DND-41 (cell line): ENCODE results near the gene HOOK2.
"Not testable (repeated sequence)": the region's sequence is repeated elsewhere in the genome, so short reads cannot be mapped to it uniquely, and the experiment has no call there.

Source experiments
- ATAC-seq: fragments of 200-7000 bp; cut with Tn5 transposase; 3 replicates; pipeline ENCODE4 v1.9.1; 2021; ENCODE audit warnings: low read depth; ENCODE audit not compliant: insufficient read depth
- DNase-seq: peaks from one replicate; pipeline ENCODE4 v3.0.0-alpha.2; 2020
- H2AFZ ChIP-seq: 2 replicates; pipeline ENCODE4 v1.6.0; 2012; ENCODE audit warnings: low read depth, low read length
- H3K27ac ChIP-seq: 2 replicates; pipeline ENCODE4 v1.5.1; 2012; ENCODE audit warnings: low read length, inconsistent platforms
- H3K27me3 ChIP-seq: fragments of 200-600 bp; sonication (generic); 2 replicates; pipeline ENCODE4 v1.6.0; 2012; ENCODE audit warnings: low read length, mild to moderate bottlenecking, inconsistent platforms; ENCODE audit not compliant: insufficient read depth, poor library complexity
- H3K36me3 ChIP-seq: 2 replicates; pipeline ENCODE4 v1.5.1; 2012; ENCODE audit warnings: low read length, inconsistent platforms; ENCODE audit not compliant: insufficient read depth
- H3K4me1 ChIP-seq: 2 replicates; pipeline ENCODE4 v1.5.1; 2012; ENCODE audit warnings: mild to moderate bottlenecking, low read length; ENCODE audit not compliant: insufficient read depth
- H3K4me2 ChIP-seq: 2 replicates; pipeline ENCODE4 v1.6.0; 2012; ENCODE audit warnings: mild to moderate bottlenecking, moderate library complexity, low read length, inconsistent platforms; ENCODE audit not compliant: insufficient read depth
- H3K4me3 ChIP-seq, 2 experiments: fragments of 200-600 bp in 1 of 2; shearing (Covaris generic) in 1 of 2; 2 replicates each; pipeline ENCODE4 v1.5.1; 2012 to 2016; ENCODE audit warnings: inconsistent platforms in 2 of 2, low read length in 2 of 2, mild to moderate bottlenecking in 2 of 2, low read depth in 1 of 2, moderate library complexity in 1 of 2
- H3K79me2 ChIP-seq: 2 replicates; pipeline ENCODE4 v1.6.0; 2012; ENCODE audit warnings: low read length, inconsistent platforms; ENCODE audit not compliant: insufficient read depth
- H3K9ac ChIP-seq: 2 replicates; pipeline ENCODE4 v1.6.0; 2012; ENCODE audit warnings: low read depth, mild to moderate bottlenecking, inconsistent platforms, low read length, moderate library complexity
- H3K9me3 ChIP-seq: 2 replicates; pipeline ENCODE4 v1.5.1; 2012; ENCODE audit warnings: low read length, moderate library complexity, mild to moderate bottlenecking, inconsistent platforms; ENCODE audit not compliant: insufficient read depth, severe bottlenecking
- H4K20me1 ChIP-seq: 2 replicates; pipeline ENCODE4 v1.6.0; 2012; ENCODE audit warnings: low read length; ENCODE audit not compliant: insufficient read depth
- EZH2 ChIP-seq: IDR thresholded peaks from 3 replicates; pipeline ENCODE4 v1.6.1; 2012; ENCODE audit warnings: borderline replicate concordance, low read depth, mild to moderate bottlenecking, moderate library complexity, low read length, inconsistent platforms; ENCODE audit not compliant: severe bottlenecking
- TF ChIP-seq, protein P1 (sequence below): IDR thresholded peaks from 2 replicates; pipeline ENCODE4 v1.5.1; 2012; ENCODE audit warnings: borderline replicate concordance, low read length, moderate library complexity, mild to moderate bottlenecking; ENCODE audit not compliant: poor library complexity, severe bottlenecking; ENCODE audit errors: extremely low read depth

The HOOK2 gene

DNA sequence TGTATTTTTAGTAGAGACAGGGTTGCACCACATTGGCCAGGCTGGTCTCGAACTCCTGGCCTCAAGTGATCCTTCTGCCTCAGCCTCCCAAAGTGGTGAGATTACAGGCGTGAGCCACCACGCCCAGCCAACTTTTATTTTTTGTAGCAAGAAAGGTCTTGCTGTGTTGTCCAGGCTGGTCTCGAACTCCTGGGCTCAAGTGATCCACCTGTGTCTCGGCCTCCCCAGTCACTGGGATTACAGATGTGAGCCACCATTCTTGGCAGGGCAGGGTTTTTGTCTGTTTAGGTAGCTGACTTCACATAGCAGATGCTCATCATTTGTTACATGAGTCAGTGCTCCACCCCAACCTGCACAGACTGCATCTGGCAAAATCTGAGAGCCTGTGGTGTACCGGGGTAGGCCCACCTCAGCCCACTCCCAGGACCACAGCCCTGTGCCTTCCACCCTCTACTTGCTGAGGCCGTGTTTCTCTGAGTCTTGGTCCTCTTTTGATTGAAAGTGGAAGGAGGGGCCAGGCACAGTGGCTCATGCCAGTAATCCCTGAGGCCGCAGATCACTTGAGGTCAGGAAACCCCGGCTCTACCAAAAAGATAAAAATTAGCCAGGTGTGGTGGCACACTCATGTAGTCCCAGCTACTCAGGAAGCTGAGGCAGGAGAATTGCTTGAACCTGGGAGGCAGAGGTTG lies 47.5 kb downstream of the HOOK2 start:
- H3K4me2 ChIP-seq: no peak overlapping the region

DNA sequence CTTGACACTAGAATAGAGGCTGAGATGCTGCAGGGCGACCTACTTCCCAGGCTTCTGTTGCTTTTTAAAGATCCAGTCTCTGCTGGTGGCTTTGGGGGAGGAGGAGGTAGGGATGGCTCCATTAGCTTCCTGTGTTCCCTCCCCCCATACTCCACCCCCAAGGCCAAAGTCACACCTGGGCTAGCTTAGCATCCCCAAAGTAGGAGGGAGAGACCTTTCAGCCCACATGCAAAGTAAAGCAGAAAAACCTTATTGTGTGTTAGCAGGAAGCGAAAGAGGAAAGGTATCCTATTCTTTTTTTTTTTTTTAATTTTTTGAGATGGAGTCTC lies 48.4 kb downstream of the HOOK2 start:
- H3K4me2 ChIP-seq: no peak overlapping the region
- TF ChIP-seq, protein P1, sequence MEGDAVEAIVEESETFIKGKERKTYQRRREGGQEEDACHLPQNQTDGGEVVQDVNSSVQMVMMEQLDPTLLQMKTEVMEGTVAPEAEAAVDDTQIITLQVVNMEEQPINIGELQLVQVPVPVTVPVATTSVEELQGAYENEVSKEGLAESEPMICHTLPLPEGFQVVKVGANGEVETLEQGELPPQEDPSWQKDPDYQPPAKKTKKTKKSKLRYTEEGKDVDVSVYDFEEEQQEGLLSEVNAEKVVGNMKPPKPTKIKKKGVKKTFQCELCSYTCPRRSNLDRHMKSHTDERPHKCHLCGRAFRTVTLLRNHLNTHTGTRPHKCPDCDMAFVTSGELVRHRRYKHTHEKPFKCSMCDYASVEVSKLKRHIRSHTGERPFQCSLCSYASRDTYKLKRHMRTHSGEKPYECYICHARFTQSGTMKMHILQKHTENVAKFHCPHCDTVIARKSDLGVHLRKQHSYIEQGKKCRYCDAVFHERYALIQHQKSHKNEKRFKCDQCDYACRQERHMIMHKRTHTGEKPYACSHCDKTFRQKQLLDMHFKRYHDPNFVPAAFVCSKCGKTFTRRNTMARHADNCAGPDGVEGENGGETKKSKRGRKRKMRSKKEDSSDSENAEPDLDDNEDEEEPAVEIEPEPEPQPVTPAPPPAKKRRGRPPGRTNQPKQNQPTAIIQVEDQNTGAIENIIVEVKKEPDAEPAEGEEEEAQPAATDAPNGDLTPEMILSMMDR: no peak
- TF ChIP-seq EZH2: no peak
- no peak for ATAC-seq
- H2AFZ ChIP-seq: no peak overlapping the region
- no peak overlapping the region for H3K27ac ChIP-seq
- H4K20me1 ChIP-seq: peaks cover 29% of the 10 kb centered on the region
- no peaks in the 10 kb centered on the region for H3K27me3 ChIP-seq
- H3K4me3 ChIP-seq: no peak overlapping the region
- no peak overlapping the region for H3K9ac ChIP-seq
- no peak for DNase-seq
- peaks cover 46% of the 10 kb centered on the region for H3K79me2 ChIP-seq
- no peaks in the 10 kb centered on the region for H3K9me3 ChIP-seq
- H3K36me3 ChIP-seq: peaks cover 46% of the 10 kb centered on the region
- H3K4me1 ChIP-seq: peaks cover 19% of the 10 kb centered on the region

More for the DNA sequence above, 47.5 kb downstream of the HOOK2 start:
- Histone ChIP-seq H4K20me1 (peaks cover 36% of the 10 kb centered on the region), H3K36me3 (peaks cover 48% of the 10 kb centered on the region), H3K9ac (no peak overlapping the region), H3K4me3 (no peak overlapping the region), H2AFZ (no peak overlapping the region), H3K27me3 (no peaks in the 10 kb centered on the region), H3K27ac (no peak overlapping the region), H3K79me2 (peaks cover 47% of the 10 kb centered on the region), H3K9me3 (no peaks in the 10 kb centered on the region), H3K4me1 (peaks cover 29% of the 10 kb centered on the region)
- TF ChIP-seq, protein P1: no peak
- TF ChIP-seq EZH2: no peak
- ATAC-seq (no peak), DNase-seq (no peak)

DNA sequence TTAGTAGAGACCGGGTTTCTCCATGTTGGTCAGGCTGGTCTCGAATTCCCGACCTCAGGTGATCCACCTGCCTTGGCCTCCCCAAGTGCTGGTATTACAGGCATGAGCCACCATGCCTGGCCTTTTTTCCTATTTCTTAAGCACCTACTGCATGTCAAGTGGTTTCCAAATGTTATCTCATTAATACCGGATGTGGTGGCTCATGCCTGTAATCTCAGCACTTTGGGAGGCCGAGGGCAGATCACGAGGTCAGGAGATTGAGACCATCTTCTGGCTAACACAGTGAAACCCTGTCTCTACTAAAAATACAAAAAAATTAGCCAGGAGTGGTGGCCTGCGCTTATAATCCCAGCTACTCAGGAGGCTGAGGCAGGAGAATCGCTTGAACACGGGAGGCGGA lies 49.7 kb downstream of the HOOK2 start:
- peaks cover 46% of the 10 kb centered on the region for H3K79me2 ChIP-seq
- H3K27me3 ChIP-seq, ATAC-seq, H3K27ac ChIP-seq, H3K9me3 ChIP-seq, H2AFZ ChIP-seq, H3K4me3 ChIP-seq, H3K4me2 ChIP-seq, H3K9ac ChIP-seq, DNase-seq: not testable (repeated sequence)
- peaks cover 30% of the 10 kb centered on the region for H4K20me1 ChIP-seq
- peaks cover 41% of the 10 kb centered on the region for H3K36me3 ChIP-seq
- peaks cover 27% of the 10 kb centered on the region for H3K4me1 ChIP-seq

DNA sequence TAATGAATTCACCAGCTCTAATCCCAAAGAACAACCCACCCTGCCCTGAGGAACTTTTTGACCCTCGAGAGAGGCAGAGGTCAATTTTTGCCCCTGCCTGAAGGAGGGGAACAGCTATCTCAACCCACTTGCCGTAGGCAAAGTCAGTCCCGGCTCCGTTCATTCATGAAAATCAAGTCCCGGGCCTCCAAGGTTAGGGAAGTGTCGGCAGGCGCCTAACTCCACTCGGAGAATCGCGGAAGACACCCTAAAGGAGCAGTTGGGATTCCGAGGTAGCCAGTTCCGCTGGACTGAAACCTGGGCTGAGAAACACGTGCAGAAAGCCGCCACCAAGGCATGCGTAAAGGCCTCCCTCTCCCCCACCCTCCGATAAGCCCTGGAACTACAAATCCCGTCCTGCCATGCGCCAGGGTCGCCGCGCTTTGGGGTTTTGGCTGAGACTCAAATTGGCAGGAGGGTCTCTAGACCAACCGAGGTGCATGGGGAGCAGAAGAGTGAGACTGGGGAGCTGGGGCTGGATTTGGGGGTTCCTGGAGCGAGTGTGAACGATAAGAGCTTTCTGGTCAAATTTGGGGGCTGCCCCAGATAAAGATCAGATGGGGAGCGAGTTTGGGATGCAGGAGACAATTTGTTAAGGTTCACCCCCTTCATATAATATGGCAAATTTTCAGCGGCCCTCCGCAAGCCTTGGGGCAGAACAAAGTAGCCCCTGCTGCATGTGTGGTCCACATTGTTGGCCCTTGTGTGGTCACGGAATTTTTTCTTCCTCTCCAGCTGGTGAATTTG lies 51.5 kb downstream of the HOOK2 start, which contains the start of gene TNPO2:
TNPO2 (minus strand) TSS at position 292 of the 786 bp plus-strand sequence. CDS start 2,955 bp downstream, outside the sequence.
- H3K27ac ChIP-seq: peak within 1 kb of the TSS; percentile 90
- peaks cover 38% of the 10 kb centered on the region for H3K36me3 ChIP-seq
- H3K79me2 ChIP-seq: peaks cover 57% of the 10 kb centered on the region

More for the DNA sequence above, 51.5 kb downstream of the HOOK2 start, which contains the start of gene TNPO2:
- ATAC-seq (peak; percentile 64), DNase-seq (peak; percentile 85)
- H3K9me3 ChIP-seq: no peaks in the 10 kb centered on the region
- H3K4me1 ChIP-seq: peaks cover 32% of the 10 kb centered on the region
- peak within 1 kb of the TSS; percentile 73 for H3K9ac ChIP-seq
- peaks cover 30% of the 10 kb centered on the region for H4K20me1 ChIP-seq
- H3K4me3 ChIP-seq: peak within 1 kb of the TSS; percentile 50 to 71
- H2AFZ ChIP-seq: peak within 1 kb of the TSS; percentile 85
- no peaks in the 10 kb centered on the region for H3K27me3 ChIP-seq
- no peak for TF ChIP-seq EZH2
- TF ChIP-seq, protein P1: no peak
- peak within 1 kb of the TSS; percentile 94 for H3K4me2 ChIP-seq
